ENCODE measurements around the gene PTS. TPM values are rescaled to one million over a fixed set of nuclear protein-coding genes. Genes with fewer than 3 reads are reported as not detected.

Gene PTS
- total RNA-seq, 2 donors from 2014 or later, result 45.3 to 53.2 TPM

- Mint-ChIP-seq H3K4me3 (no peak overlapping the region), H3K9me3 (no peaks in the 10 kb centered on the region), H3K27me3 (ENCODE audit: insufficient read depth) (peaks cover 26% of the 10 kb centered on the region), H3K27ac (no peak overlapping the region), H3K36me3 (ENCODE audit: low read depth) (no peaks in the 10 kb centered on the region), H3K4me1 (no peaks in the 10 kb centered on the region)
- no peak for DNase-seq
- no peaks in the 10 kb centered on the region for H3K4me1 ChIP-seq (ENCODE audit: control insufficient read depth, insufficient read depth, low read length)
- no peak overlapping the region for H3K27ac ChIP-seq (ENCODE audit: low read depth, low read length)
- no peak overlapping the region for H3K4me3 ChIP-seq (ENCODE audit: low read length)
- no peaks in the 10 kb centered on the region for H3K36me3 ChIP-seq (ENCODE audit: control insufficient read depth, insufficient read depth, low read length)
- no peak for TF ChIP-seq CTCF (conservative IDR thresholded peaks at IDR 0.05)
- H3K27me3 ChIP-seq (ENCODE audit: control insufficient read depth, insufficient read depth, low read length, poor library complexity, severe bottlenecking), result peaks cover 20% of the 10 kb centered on the region
- H3K9ac ChIP-seq (ENCODE audit: extremely low read depth, low read length, poor library complexity, severe bottlenecking), result no peak overlapping the region
- 77 to 100% methylated on average over 1 to 3 of the region's 3 CpGs for WGBS, 2 experiments (ENCODE audit: insufficient coverage in 1 of 2, insufficient read length in 1 of 2)
- H3K9me3 ChIP-seq (ENCODE audit: control insufficient read depth, low read length), result no peaks in the 10 kb centered on the region
Observed at GRCh38 chr11:112221274-112221835, 4.9 kb upstream of the PTS start.

- no peak for DNase-seq
- Mint-ChIP-seq H3K4me1 (peaks cover 4% of the 10 kb centered on the region), H3K9me3 (no peaks in the 10 kb centered on the region), H3K36me3 (ENCODE audit: low read depth) (no peaks in the 10 kb centered on the region), H3K27ac (no peak overlapping the region), H3K27me3 (ENCODE audit: insufficient read depth) (peaks cover 24% of the 10 kb centered on the region), H3K4me3 (no peak overlapping the region)
- Histone ChIP-seq H3K36me3 (ENCODE audit: control insufficient read depth, insufficient read depth, low read length) (no peaks in the 10 kb centered on the region), H3K9me3 (ENCODE audit: control insufficient read depth, low read length) (no peaks in the 10 kb centered on the region), H3K4me3 (ENCODE audit: low read length) (no peak overlapping the region), H3K27ac (ENCODE audit: low read depth, low read length) (no peak overlapping the region), H3K27me3 (ENCODE audit: control insufficient read depth, insufficient read depth, low read length, poor library complexity, severe bottlenecking) (peaks cover 20% of the 10 kb centered on the region), H3K4me1 (ENCODE audit: control insufficient read depth, insufficient read depth, low read length) (no peaks in the 10 kb centered on the region), H3K9ac (ENCODE audit: extremely low read depth, low read length, poor library complexity, severe bottlenecking) (no peak overlapping the region)
- TF ChIP-seq CTCF (conservative IDR thresholded peaks at IDR 0.05), result no peak
- 64 to 83% methylated on average over 3 to 4 of the region's 4 CpGs for WGBS, 2 experiments (ENCODE audit: insufficient coverage in 1 of 2, insufficient read length in 1 of 2)
Observed at GRCh38 chr11:112222303-112222702, 3.9 kb upstream of the PTS start.

- Histone ChIP-seq H3K36me3 (ENCODE audit: control insufficient read depth, insufficient read depth, low read length) (peaks cover under 1% of the 10 kb centered on the region), H3K9me3 (ENCODE audit: control insufficient read depth, low read length) (no peaks in the 10 kb centered on the region), H3K9ac (ENCODE audit: extremely low read depth, low read length, poor library complexity, severe bottlenecking) (no peak overlapping the region), H3K4me1 (ENCODE audit: control insufficient read depth, insufficient read depth, low read length) (no peaks in the 10 kb centered on the region), H3K27ac (ENCODE audit: low read depth, low read length) (no peak overlapping the region), H3K27me3 (ENCODE audit: control insufficient read depth, insufficient read depth, low read length, poor library complexity, severe bottlenecking) (peaks cover 20% of the 10 kb centered on the region), H3K4me3 (ENCODE audit: low read length) (no peak overlapping the region)
- Mint-ChIP-seq H3K27me3 (ENCODE audit: insufficient read depth) (peaks cover 22% of the 10 kb centered on the region), H3K4me3 (no peak overlapping the region), H3K9me3 (no peaks in the 10 kb centered on the region), H3K36me3 (ENCODE audit: low read depth) (no peaks in the 10 kb centered on the region), H3K4me1 (peaks cover 8% of the 10 kb centered on the region), H3K27ac (no peak overlapping the region)
- TF ChIP-seq CTCF (conservative IDR thresholded peaks at IDR 0.05), result no peak
- WGBS, 2 experiments (ENCODE audit: insufficient coverage in 1 of 2, insufficient read length in 1 of 2), result 100% methylated on average over 1 of the region's 1 CpG; no CpG with 5 or more reads in 1 of the 2 experiments
- no peak for DNase-seq
Observed at GRCh38 chr11:112223121-112223520, 3.1 kb upstream of the PTS start.

Data from endodermal cell (in vitro differentiated cells).